Memory B cell (primary cell): ENCODE measurements around the gene PORCN.

Source experiments
- ATAC-seq: fragments of 150-1000 bp; cut with Tn5 transposase; 2 replicates; pipeline ENCODE4 v1.10.0; 2021; ENCODE audit warnings: low read depth, mild to moderate bottlenecking, moderate library complexity
- DNase-seq, 2 donors: peaks; one replicate each; pipeline ENCODE4 v3.0.0; 2022; ENCODE audit warnings: low spot score in 2 of 2
- H3K27ac Mint-ChIP-seq: one replicate; pipeline ENCODE4 v1.8.0; 2022; ENCODE audit warnings: mild to moderate bottlenecking, moderate library complexity, mixed read lengths
- H3K27me3 Mint-ChIP-seq: one replicate; pipeline ENCODE4 v1.8.0; 2022; ENCODE audit warnings: mixed read lengths
- H3K36me3 Mint-ChIP-seq: one replicate; pipeline ENCODE4 v1.8.0; 2022; ENCODE audit warnings: mild to moderate bottlenecking, mixed read lengths
- H3K4me1 Mint-ChIP-seq: one replicate; pipeline ENCODE4 v1.8.0; 2022; ENCODE audit warnings: mixed read lengths
- H3K4me3 Mint-ChIP-seq: one replicate; pipeline ENCODE4 v1.8.0; 2022; ENCODE audit warnings: mild to moderate bottlenecking, moderate library complexity, mixed read lengths
- H3K9me3 Mint-ChIP-seq: one replicate; pipeline ENCODE4 v1.8.0; 2022; ENCODE audit warnings: mixed read lengths

Gene PORCN

GRCh38 chrX:48560056-48560455 lies 51.3 kb downstream of the PORCN start:
- no peak overlapping the region for H3K27ac Mint-ChIP-seq
- H3K36me3 Mint-ChIP-seq: peaks cover 11% of the 10 kb centered on the region
- no peaks in the 10 kb centered on the region for H3K4me1 Mint-ChIP-seq
- H3K9me3 Mint-ChIP-seq: no peaks in the 10 kb centered on the region
- no peak for DNase-seq
- no peak for ATAC-seq
- no peak overlapping the region for H3K4me3 Mint-ChIP-seq
- no peaks in the 10 kb centered on the region for H3K27me3 Mint-ChIP-seq

DNA sequence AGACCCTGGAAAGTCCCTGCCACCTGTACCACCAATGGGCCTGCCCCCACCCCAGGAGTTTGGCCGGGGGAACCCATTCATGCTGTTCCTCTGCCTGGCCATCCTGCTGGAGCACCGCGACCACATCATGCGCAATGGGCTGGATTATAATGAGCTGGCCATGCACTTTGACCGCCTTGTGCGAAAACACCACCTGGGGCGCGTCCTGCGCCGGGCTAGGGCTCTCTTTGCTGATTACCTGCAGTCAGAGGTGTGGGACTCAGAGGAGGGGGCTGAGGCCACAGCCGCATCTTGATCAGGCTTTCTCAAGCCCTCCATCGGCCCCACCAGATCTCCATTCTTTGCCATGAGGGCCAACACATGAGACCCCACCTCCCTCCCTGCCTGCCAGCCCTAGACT lies 51.9 kb downstream of the PORCN start:
- Mint-ChIP-seq H3K27ac (no peak overlapping the region), H3K9me3 (no peaks in the 10 kb centered on the region), H3K4me1 (no peaks in the 10 kb centered on the region), H3K4me3 (no peak overlapping the region), H3K36me3 (peaks cover 11% of the 10 kb centered on the region), H3K27me3 (no peaks in the 10 kb centered on the region)
- DNase-seq (no peak), ATAC-seq (no peak)

- H3K36me3 Mint-ChIP-seq: peaks cover 2% of the 10 kb centered on the region
- DNase-seq (no peak), ATAC-seq (no peak)
- no peak overlapping the region for H3K4me3 Mint-ChIP-seq
- H3K4me1 Mint-ChIP-seq: peaks cover 9% of the 10 kb centered on the region
- no peaks in the 10 kb centered on the region for H3K27me3 Mint-ChIP-seq
- H3K27ac Mint-ChIP-seq: no peak overlapping the region
- no peaks in the 10 kb centered on the region for H3K9me3 Mint-ChIP-seq
These were observed 61.2 kb downstream of the PORCN start for GRCh38 chrX:48569958-48570357.
